ENCODE results near the gene NEURL1.

DNA sequence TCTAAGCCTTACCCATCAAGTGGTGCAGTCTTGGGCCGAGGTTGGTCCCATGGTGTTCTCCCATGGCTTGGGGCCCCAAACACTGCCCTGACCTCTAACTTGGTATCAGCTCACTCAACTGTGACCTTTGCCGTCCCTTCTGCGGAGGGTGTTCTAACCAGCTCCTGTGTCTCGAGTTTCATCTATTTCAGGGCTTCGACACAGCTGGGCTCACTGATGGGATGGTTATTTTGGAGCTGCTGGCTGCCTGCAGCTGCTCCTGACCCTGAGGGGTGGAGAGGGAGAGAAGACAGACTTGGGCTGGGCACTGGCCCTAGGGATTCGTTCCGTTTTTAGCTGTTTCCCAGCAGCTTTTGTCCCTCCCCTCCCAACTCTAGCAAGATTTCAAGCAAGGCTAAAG lies 86.9 kb downstream of the NEURL1 start:
- TF ChIP-seq, protein P1, sequence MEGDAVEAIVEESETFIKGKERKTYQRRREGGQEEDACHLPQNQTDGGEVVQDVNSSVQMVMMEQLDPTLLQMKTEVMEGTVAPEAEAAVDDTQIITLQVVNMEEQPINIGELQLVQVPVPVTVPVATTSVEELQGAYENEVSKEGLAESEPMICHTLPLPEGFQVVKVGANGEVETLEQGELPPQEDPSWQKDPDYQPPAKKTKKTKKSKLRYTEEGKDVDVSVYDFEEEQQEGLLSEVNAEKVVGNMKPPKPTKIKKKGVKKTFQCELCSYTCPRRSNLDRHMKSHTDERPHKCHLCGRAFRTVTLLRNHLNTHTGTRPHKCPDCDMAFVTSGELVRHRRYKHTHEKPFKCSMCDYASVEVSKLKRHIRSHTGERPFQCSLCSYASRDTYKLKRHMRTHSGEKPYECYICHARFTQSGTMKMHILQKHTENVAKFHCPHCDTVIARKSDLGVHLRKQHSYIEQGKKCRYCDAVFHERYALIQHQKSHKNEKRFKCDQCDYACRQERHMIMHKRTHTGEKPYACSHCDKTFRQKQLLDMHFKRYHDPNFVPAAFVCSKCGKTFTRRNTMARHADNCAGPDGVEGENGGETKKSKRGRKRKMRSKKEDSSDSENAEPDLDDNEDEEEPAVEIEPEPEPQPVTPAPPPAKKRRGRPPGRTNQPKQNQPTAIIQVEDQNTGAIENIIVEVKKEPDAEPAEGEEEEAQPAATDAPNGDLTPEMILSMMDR (IDR thresholded peaks at IDR 0.05; ENCODE audit: poor library complexity): no peak
- no peak for TF ChIP-seq EZH2 (IDR thresholded peaks at IDR 0.05; ENCODE audit: borderline replicate concordance)

Data from hepatocyte (in vitro differentiated cells).